NCI-H2107 (cell line): ENCODE results near the gene DERL3.

Experiments used
- DNase-seq: peaks from one replicate; lab custom pipeline; 2025; lab: John Stamatoyannopoulos, UW

DERL3 gene

GRCh38 chr22:23831261-23831660, 7.5 kb downstream of the DERL3 start:
- DNase-seq, result no peak

DNA sequence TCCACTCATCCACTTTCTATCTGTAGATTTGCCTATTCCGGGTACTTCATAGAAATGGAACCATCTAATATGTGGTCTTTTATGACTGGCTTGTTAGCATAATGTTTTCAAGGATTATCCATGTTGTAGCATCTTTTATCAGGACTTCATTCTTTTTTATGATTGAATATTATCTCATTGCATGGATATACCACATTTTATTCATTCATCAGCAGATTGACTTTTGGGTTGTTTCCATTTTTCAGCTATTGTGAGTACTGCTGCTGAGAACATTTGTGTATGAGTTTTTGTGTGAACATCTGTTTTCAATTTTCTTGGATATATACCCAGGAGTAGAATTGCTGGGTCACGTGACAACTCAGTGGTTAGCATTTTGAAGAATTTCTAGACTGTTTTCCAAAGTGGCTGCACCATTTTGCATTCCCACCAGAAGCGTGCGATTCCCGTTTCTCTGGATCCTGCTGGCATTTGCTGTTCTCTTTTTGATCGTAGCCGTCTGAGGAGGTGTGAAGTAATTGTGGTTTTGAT, 8.9 kb downstream of the DERL3 start:
- no peak for DNase-seq

DNA sequence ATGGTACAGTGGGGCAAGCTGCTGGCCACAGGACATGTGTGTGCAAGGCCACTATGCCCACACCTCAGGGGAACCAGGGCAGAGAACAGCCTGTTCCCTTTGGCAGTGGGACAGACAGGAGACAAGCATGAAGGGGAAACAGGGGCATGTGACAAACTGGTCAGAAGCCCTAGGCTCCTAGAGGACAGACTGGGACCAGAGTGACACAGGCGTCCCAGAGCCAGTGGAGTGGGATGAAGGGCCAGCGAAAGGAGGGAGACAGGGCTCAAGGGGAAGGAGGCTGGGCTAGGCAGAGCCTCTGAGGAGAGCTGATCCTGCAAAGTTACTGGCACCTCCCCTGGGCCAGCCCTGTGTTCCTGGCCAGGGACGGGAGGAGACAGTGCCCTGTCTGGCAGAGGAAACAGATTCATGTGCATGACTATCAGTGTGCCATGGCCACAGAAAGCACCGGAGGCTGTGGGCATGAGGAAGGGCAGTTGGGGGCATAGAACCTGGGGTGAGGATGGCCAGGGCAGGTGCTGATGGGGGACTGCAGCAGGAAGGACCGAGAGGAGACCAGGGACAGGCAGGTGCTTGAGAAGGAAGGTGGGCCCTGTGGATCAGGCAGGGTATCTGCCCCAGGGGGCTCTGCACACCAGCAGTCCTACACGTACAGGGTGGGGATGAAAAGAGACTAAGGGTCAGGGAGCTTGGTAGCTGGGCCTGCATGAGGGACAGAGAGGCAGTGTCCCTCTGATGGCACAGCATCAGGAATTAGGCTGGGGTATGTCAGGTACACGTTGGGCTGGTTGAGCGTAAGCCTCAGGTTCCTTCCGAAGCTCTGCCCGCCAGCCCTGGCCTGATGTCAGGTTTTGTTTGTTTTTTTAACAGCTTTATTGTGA, 9.8 kb downstream of the DERL3 start:
- no peak for DNase-seq

- no peak for DNase-seq
These were observed 11.3 kb downstream of the DERL3 start for GRCh38 chr22:23827351-23827995.

DNA sequence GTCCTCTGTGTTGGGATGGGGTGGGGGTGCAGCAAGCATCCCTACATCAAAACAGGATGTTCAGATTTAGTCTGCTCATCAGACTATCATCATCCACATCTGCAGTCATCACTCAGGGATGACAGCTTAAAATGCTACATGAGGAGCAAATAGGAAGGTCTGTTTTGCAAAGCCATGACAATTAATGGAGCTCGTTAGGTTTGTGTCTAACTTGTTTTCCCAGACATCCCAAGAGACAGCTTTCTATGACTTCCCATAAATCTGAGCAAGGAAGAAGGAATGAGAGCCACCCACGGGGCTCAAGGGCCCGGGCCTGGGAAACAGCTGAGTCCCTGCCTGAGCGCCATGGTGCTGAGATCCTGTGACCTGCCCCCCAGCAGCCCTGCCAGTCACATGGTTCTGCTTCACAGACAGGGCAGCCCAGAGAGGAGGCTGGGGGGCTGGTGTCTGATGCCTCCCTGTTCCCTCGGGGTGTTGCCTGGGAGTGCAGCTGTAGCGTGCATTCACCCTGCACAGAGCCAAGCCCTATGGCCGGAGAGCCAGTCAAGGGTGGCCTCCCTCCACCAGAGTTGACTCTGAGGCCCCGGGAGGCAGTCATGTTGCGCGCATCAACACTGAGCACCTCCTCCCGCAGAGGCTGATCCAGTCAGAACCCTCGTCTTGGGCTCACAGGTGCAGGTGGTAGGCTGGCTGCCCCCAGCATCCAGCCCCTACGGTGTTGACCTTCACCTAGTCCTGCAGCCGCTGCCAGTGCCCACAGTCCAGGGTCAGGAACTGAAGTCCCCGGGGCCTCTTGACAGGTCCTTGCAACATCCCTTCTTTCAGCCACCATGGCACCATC, 12.1 kb downstream of the DERL3 start:
- DNase-seq, result no peak

DNA sequence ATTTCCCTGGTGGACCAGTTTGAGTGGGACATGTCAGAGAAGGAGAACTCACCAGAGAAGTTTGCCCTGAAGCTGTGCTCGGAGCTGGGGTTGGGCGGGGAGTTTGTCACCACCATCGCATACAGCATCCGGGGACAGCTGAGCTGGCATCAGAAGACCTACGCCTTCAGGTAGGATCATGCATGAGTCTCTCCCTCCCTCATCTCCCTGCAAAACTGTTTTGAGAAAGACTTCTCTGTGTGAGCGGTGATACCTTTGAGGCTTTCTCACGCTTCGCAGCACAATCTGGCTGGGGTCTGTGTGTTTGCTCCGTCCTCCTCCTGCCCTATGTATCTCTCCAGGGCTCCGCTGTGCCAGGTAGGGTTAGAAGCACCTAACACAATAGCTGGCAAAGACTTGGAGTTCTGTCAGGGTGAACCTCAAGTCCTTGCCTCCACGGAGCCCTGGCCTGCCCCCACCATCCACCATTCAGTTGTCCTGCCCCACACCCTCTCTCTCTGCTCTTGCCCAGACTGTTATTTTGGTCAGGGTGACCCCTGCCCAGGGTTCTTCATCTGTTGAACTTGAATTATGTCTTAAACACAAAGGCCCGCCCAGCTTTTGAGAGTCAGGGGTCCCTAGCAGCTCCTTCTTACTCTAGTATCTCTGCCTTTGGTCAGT, 13.4 kb downstream of the DERL3 start:
- no peak for DNase-seq

DNA sequence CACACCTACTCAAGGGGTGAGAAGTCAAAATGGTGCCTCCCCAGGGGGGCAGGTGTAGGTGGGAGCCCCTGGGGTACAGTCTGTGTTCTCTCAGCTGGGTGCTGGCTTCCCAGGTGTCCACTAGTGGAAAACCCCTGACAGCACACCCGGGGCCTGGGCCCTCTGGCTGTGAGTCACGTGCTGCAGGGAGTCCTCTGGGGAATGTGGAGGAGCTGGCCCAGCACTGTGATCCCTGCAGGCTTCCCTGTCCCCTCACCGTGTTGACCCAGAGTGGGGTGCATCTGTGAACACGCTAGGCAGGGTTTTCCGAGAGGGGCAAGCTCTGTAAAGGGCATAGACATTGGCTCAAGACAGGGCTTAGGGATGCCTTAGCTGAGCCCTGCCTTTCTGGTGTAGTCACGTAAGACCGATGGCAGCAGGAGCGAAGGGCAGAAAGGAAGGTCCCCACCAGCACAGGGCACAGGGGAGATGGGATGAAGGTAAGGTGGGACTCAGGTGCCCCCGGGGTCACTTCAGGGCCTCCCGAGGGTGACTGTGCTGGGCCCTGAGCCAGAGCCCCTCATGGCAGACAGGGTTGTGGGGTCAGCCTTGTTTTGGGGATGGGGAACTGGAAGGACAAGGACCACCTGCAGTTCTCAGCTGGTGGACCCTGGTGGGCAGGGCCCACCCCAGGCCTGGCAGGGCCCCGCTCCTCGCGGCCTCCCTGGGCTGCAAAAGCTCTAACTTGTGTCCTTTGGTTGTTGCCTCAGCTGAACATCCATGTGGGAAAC, 14.1 kb downstream of the DERL3 start:
- no peak for DNase-seq

DNA sequence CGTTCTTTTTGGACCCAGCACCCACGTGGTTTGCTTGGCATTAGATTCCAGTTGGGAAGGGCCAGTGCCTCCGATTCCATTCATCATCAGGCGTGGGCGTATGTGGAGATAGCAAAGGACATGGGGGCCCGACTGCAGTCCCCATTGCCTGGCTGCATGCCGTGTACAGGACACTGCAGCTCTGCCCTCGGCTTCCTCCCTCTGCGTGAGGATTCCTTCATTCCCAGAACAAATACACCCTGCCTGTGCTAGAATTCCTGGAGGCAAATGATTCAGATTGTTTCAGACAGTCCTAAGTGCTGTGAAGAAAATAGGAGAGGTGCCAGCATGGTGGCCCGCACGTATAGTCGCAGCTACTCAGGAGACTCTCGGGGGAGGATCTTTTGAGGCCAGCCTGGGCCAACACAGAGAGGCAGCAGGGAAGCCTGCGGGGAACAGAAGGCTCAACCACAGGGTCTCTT, 15.4 kb downstream of the DERL3 start:
- no peak for DNase-seq

DNA sequence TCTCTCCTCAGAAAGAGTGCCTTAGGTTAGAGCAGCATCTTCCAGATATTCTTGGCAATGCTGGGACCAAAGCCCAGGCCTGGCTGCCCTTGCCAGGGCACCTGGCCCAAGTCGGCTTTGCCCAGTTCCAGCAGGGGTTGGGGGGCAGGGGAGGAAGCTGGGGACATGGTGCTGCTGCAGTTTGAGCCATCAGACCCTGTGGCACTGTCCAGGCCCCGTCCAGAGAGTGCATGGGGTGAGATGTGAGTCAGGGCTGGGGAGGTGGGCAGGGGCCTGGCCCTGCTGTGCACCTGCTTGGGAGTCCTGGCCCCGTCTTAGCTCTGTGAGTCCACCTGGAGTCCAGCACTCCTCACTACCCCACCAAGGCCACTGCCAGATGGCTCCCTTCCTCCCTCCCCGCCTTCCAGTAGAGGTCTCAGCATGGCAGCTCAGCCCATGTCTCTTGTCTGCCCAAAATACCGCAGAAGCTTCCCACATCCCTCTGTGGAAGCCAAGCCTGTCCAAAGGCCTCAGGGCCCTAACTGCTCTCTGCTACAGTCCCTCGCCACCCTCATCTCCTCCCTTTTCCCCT, 16.6 kb downstream of the DERL3 start:
- DNase-seq, result no peak

DNA sequence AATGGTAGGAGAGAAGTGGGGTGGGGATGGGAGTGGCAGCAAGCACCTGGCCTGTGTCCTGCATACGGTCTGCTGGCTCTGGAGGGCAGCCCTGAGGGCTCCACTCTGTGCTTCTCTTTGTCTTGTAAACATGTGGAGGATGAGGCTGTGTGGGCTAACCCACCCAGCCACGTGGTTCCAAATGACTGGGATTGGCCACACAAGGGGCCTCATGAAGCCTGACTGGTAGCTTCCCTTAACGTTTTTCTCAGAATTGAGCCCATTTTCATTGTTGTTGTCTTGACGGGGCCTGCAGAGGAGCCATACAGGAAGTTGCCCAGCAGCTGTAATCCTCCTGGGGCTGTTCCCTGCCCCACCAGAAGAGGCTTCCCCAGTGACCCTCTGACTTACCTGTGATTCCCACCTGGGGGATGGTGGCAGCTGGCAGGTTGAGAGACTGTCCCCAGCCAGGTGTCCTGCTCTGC, 18.0 kb downstream of the DERL3 start:
- DNase-seq, result no peak

DNA sequence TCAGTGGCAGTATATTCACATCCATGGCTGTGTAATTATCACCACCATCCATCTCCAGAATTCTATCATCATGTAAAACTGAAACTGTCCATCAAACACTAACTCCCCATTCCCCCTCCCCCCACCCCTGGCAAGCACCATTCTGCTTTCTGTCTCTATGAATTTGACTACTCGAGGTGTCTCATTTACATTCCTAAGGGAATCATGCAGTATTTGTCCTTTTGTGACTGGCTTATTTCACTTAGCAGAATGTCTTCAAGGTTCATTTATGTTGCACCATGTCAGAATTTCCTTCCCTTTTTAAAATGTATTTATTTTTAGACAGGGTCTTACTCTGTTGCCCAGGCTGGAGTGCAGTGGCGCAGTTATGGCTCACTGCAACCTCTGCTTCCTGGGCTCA, 20.3 kb downstream of the DERL3 start:
- no peak for DNase-seq

DNA sequence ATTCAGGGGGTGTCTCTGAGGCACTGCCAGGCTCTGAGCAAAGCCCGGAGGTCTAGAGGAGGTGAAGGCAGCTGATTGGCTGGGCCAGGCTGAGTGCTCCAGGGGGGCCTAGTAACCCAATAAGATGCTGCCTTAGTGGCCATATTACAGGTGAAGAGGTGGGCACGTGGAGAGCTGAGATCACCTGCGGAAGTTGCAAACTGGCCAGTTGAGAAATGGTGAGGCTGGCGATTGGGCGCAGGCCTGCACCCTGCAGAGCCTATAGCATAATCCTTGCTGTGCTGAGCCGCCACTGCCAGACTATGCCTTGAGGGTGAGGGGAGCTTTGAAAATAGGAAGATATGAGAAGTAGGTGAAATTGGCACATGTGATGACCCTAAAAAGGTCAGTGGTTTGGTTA, 21.7 kb downstream of the DERL3 start:
- no peak for DNase-seq

DNA sequence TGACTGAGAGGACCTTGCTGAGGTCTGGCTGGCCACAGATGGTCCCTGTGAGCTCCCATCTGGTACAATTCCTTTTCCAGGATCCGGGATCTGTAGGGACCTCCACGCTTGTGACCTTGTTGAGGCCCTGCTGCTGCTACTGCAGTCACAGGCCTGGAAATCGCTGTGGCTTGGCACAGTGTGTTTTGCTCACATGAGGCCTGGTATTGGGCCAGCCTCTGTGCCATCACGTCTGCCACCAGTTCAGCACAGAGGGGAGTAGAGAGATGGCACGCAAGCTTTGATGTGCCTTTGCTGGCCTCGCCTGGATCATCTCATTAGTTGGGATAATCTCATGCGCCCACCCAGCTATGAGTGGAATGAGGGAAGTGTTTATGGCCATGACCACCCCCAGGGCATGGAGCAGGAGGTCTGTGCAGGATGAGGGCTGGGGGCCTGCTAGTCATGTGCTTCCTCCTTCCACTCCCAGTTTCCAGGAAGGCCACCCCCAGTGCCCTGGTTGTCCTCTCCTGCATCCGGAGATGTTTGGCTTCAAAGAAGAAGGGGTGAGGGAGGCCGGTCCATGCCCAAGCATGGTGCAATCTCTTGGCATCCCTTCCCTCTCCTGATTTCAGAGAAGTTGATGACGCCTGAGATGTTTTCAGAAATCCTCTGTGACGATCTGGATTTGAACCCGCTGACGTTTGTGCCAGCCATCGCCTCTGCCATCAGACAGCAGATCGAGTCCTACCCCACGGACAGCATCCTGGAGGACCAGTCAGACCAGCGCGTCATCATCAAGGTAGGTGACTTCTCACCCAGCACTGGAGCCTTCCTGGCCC, 22.4 kb downstream of the DERL3 start:
- DNase-seq, result no peak

DNA sequence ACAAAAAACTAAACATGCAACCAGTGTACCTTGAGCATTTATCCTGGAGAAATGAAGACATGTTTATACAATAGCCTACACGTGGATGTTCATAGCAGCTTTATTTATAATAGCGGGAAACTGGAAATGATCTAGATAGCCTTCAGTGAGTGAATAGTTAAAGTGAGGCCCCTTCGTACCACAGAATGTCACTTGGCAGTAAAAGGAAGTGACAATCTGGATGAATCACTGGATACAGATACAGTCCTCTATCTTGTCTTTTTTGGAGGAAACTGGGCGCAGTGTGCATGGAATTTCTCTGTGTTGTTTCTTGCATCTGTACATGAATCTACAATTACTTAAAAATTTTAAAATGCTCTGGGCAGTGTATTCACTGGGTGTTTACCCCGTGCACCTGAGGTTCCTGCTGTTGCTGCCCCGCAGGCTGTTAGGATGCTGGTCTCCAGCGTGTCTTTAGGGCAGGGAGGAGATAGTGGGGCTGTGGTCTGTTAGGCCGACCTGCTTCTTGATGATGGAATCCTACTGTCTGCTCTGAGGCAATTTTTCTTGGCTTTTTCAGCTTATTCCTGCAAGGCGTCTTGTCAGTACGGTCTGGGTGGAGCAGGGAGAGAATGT, 23.2 kb downstream of the DERL3 start:
- DNase-seq, result no peak

- no peak for DNase-seq
These were observed 26.4 kb downstream of the DERL3 start for GRCh38 chr22:23812378-23812777.

DNA sequence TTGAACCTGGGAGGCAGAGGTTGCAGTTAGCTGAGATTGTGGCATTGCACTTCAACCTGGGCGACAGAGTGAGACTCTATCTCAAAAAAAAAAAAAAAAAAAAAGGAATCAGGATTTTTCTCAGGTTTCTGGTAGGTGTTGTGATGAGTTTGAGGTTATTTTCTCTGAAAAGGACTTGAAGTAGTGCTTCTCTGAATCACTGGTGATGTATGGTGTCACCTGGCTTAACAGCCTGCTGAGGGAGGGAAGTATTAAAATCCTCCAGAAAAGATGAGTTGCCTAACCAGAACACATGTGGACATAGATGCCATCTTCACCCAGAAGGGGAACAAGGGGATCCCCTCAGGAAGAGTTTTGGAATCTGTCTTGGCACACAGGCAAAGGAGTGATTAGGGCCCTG, 32.0 kb downstream of the DERL3 start:
- DNase-seq, result no peak

- DNase-seq, result no peak
These were observed 34.0 kb downstream of the DERL3 start for GRCh38 chr22:23804781-23805291.

- DNase-seq, result no peak
These were observed 35.6 kb downstream of the DERL3 start for GRCh38 chr22:23803001-23803819.
